ENCODE results near the gene ADAM12. TPM values are rescaled to one million over a fixed set of nuclear protein-coding genes. Genes with fewer than 3 reads are reported as not detected.

The ADAM12 gene
- total and polyA plus RNA-seq, 10 of the 15 experiments (the other 5 are each of a cell fraction or from before 2014, with no cell fraction given) = under 0.01 to 0.62 (median 0.04) TPM; not detected in 5

DNA sequence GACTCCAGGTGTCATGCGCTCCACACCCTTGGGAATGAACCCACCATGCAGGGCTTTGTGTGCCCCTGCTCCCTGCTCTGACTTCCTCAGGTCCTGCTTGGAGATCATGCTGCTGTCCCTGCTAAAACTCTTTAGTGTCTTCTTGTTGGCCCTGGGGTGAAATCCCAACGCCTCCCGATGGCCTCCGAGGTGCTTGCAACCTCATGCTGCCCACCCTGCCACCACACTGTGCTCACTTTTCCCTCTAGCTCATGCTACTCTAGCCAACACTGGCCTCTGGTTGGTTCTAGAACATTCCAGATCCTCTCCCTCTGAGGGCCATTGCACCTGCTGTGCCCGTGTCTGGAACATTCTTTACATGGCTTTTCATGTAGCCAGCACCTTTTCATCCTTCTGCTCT is 227.7 kb downstream of the ADAM12 start:
- Histone ChIP-seq H3K79me2 (ENCODE audit: control insufficient read depth, insufficient read depth, low read length) (no peaks in the 10 kb centered on the region), H3K27me3 (replicated peaks in 1 of 2; ENCODE audit: control insufficient read depth in 2 of 2, insufficient read depth in 2 of 2, low read length in 1 of 2) (no peaks in the 10 kb centered on the region), H4K20me1 (ENCODE audit: control insufficient read depth, insufficient read depth) (no peaks in the 10 kb centered on the region), H3K4me3 (no peak overlapping the region), H3K9me3 (replicated peaks; ENCODE audit: control insufficient read depth, insufficient read depth, low read length) (no peaks in the 10 kb centered on the region), H3K36me3 (ENCODE audit: control insufficient read depth in 2 of 2, insufficient read depth in 2 of 2, low read length in 1 of 2) (no peaks in the 10 kb centered on the region), H3K9ac (ENCODE audit: control insufficient read depth, insufficient read depth, low read length) (no peak overlapping the region), H3K4me2 (ENCODE audit: control insufficient read depth, insufficient read depth) (no peak overlapping the region), H2AFZ (ENCODE audit: control insufficient read depth, low read depth, low read length) (no peak overlapping the region), H3K27ac (ENCODE audit: control insufficient read depth, insufficient read depth) (no peak overlapping the region), H3K4me1 (ENCODE audit: control insufficient read depth, insufficient read depth, low read length) (no peaks in the 10 kb centered on the region)
- in situ Hi-C loops (cut with MboI) (no loop called here), intact Hi-C loops (cut with micrococcal nuclease; ENCODE audit: unreplicated experiment) (no loop called here)
- ChIA-PET POLR2A (no interaction called here), CTCF (no interaction called here), SMC1A (ENCODE audit: uncharacterized antibody, unreplicated experiment) (no interaction called here), RAD21 (ENCODE audit: unreplicated experiment) (no interaction called here)
- DNase-seq (ENCODE audit: low read depth, low spot score) = no peak
- BruUV-seq (replicated peaks) = no TSS peak
- no peak for FAIRE-seq
- 46% methylated on average over 5 of the region's 5 CpGs for WGBS (ENCODE audit: insufficient coverage, insufficient replicate concordance, low lambda C conversion rate, missing lambda C conversion rate)
- no peak for TF ChIP-seq CREB1 (IDR thresholded peaks at IDR 0.05; ENCODE audit: low read depth)
- TF ChIP-seq RCOR1 (conservative IDR thresholded peaks at IDR 0.05; ENCODE audit: low read depth, low read length) = no peak
- no peak for TF ChIP-seq SUZ12 (IDR thresholded peaks at IDR 0.05; ENCODE audit: unreplicated experiment)
- no peak for TF ChIP-seq IRF4 (IDR thresholded peaks at IDR 0.05; ENCODE audit: low read depth, low read length)
- no peak for TF ChIP-seq RB1 (IDR thresholded peaks at IDR 0.05; ENCODE audit: borderline replicate concordance)
- TF ChIP-seq, protein P1, sequence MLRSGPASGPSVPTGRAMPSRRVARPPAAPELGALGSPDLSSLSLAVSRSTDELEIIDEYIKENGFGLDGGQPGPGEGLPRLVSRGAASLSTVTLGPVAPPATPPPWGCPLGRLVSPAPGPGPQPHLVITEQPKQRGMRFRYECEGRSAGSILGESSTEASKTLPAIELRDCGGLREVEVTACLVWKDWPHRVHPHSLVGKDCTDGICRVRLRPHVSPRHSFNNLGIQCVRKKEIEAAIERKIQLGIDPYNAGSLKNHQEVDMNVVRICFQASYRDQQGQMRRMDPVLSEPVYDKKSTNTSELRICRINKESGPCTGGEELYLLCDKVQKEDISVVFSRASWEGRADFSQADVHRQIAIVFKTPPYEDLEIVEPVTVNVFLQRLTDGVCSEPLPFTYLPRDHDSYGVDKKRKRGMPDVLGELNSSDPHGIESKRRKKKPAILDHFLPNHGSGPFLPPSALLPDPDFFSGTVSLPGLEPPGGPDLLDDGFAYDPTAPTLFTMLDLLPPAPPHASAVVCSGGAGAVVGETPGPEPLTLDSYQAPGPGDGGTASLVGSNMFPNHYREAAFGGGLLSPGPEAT (IDR thresholded peaks at IDR 0.05; ENCODE audit: low read depth) = no peak
- TF ChIP-seq YBX1 (IDR thresholded peaks at IDR 0.05) = no peak
- TF ChIP-seq, protein P2, sequence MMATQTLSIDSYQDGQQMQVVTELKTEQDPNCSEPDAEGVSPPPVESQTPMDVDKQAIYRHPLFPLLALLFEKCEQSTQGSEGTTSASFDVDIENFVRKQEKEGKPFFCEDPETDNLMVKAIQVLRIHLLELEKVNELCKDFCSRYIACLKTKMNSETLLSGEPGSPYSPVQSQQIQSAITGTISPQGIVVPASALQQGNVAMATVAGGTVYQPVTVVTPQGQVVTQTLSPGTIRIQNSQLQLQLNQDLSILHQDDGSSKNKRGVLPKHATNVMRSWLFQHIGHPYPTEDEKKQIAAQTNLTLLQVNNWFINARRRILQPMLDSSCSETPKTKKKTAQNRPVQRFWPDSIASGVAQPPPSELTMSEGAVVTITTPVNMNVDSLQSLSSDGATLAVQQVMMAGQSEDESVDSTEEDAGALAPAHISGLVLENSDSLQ (IDR thresholded peaks at IDR 0.05) = no peak
- TF ChIP-seq, protein P3, sequence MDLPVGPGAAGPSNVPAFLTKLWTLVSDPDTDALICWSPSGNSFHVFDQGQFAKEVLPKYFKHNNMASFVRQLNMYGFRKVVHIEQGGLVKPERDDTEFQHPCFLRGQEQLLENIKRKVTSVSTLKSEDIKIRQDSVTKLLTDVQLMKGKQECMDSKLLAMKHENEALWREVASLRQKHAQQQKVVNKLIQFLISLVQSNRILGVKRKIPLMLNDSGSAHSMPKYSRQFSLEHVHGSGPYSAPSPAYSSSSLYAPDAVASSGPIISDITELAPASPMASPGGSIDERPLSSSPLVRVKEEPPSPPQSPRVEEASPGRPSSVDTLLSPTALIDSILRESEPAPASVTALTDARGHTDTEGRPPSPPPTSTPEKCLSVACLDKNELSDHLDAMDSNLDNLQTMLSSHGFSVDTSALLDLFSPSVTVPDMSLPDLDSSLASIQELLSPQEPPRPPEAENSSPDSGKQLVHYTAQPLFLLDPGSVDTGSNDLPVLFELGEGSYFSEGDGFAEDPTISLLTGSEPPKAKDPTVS (IDR thresholded peaks at IDR 0.05; ENCODE audit: low read depth, low read length) = no peak
- ATAC-seq = no peak

Measured in GM12878 (cell line).